NCI-H510A (cell line): ENCODE data around the gene GH1.
"Not testable (repeated sequence)": the region's sequence is repeated elsewhere in the genome, so short reads cannot be mapped to it uniquely, and the experiment has no call there.

Source experiments
- DNase-seq: peaks from one replicate; lab custom pipeline; 2025; lab: John Stamatoyannopoulos, UW

The GH1 gene

GRCh38 chr17:63918789-63919305 lies at the start of gene GH1:
GH1 (minus strand) TSS chr17:63918839; CDS start chr17:63918776, 63 bp downstream.
- DNase-seq: not testable (repeated sequence)

GRCh38 chr17:63967953-63968352 lies 49.3 kb upstream of the GH1 start:
- DNase-seq: no peak

DNA sequence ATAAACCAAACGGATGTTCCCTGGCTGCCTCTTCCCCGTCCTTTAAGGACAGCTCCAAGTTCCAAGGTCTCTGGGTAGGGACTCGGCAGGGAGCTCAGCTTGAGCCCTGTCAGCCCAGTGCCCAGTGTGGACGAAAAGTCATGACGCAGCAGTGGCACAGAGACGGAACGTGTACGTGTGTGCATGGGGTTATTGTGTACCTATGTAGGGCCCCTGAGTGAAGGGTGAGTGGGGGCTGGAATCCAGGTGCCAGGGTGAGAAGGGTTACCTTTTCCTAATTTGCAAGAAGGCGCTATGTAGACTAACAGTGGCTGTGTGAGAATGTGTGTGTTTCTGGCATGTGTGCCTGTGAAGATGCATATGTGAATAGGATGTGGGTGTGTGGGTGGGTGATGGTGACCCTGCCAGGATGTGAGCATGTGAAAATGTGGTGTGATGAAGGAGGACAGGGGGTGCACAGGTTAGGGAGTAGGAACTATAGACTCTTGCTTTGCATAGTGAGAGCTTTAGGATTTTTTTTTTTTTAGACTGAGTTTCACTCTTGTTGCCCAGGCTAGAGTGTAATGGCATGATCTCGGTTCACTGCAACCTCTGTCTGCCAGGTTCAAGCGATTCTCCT lies 48.1 kb upstream of the GH1 start:
- DNase-seq: no peak

DNA sequence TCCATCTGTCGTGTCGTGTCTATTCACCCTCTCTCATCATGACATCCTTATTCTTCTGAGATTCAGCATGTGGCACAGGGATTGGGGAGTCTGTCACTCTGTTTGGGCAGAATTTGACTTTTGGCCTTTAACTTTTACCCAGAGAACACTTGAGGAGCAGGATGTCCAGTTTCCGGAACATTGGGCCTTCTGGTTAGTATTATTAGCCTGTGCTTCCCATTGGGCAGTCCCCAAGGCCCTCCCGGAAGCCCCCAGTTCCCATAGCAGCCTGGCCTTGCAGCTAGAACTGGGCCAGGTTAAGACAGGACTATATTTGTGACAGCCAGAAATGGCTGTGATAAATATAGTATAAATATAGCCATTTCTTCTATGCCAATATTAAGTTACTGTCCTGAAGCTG lies 44.5 kb upstream of the GH1 start:
- DNase-seq: no peak

DNA sequence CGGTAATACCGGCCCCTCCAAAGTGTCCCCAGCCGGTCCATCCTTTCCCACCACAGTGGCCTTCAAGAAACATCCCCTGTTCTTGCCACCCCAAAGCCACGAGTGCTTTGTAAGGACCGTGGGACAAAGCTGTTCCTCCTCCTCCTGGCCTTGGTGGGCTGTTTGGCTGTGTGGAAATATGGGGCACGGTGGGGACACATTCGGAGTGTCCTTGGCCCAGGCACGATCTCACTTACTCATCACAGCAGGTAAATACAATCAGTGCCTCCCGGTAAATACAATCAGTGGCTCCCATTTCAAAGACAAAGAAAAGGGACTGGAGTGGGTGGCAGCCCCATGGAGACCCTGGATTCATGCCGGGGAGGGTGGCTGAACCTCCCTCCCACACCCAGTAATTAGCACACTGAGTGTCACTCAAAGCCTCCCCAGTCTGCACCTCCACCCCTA lies 43.7 kb upstream of the GH1 start:
- no peak for DNase-seq

- no peak for DNase-seq
Observed at GRCh38 chr17:63961355-63962212, 42.9 kb upstream of the GH1 start.

- no peak for DNase-seq
Observed at GRCh38 chr17:63960430-63960829, 41.8 kb upstream of the GH1 start.

GRCh38 chr17:63960006-63960405 lies 41.4 kb upstream of the GH1 start:
- DNase-seq: no peak

- no peak for DNase-seq
Observed at GRCh38 chr17:63956296-63956920, 37.8 kb upstream of the GH1 start.

- DNase-seq: no peak
Observed at GRCh38 chr17:63955791-63956190, 37.2 kb upstream of the GH1 start.

- no peak for DNase-seq
Observed at GRCh38 chr17:63955232-63955631, 36.6 kb upstream of the GH1 start.

DNA sequence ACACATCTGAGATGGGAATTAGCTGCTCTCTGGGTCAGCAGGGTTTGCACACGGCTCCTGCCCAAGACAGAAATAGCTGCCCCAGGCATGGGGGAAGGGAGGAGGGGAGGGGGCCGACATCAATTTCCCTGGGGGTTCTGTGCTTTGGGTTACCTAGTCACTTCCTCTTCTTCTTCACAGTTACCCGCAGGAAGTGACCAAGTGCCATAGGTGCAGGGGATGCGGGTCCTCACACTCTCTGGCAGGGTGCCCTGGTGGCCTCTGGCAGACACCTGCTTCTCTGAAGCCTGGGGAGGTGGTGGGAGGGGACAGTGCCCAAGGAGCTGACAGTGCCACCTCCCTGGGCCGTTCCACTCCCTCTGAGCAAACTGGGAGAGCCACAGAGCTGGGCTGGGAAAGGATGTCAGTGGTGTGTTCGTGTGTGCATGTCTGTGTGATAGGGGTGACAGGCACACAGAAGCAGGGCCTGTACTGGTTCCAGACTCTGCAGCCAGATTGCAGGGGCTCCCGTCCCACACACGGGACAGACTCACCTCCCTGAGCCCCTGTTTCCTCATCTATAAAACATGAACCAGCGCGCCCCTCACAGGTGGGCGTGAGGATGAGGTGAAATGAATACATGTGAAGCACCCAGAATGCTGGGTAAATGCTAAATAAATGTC lies 35.9 kb upstream of the GH1 start:
- DNase-seq: peak; percentile 87

DNA sequence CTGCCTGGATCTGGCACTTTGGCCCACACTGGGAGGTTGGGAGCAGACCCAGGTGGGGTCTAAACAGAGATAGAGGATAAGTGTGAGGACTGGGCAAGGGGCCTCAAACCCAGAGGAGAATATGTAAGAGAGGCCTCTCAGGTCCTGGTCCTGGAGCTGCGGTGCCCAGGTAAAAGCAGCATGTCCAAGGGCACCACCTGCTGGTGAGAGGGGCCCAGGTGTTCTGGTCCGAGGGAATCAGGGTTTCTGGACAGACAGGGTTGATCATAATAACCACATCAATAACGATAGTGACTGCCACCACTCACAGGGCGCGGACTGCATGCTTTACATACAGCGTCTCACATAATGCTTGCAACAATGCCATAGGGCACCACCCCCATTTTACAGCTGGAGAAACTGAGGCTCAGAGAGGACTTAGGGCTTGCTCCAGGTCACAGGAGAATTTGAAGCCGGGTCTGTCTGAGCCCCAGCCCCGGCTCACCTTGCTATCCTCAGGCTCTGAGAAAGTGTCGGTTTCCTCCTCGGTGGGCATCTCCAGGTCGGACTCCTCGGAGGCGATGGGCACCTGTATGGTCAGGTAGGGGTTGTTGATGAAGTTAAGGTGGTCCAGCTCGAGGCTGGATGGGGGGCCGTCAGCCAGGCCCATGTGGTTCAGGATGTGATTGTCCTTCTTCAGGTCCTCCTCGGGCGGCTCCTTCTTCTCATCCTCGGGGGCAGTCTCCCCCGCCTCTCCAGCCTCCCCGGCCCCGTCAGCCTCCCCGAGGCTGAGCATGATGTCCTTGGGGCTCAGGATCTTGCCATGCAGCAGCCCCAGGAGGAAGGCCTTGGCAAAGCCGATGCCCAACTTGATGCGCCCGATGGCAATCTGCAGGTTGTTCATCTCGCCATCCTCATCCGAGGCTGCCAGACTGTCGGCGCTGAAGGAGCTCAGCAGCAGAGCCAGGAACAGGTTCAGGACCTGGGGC lies 32.6 kb upstream of the GH1 start:
- peak; percentile 47 for DNase-seq

GRCh38 chr17:63949576-63950250 lies 31.1 kb upstream of the GH1 start:
- no peak for DNase-seq

DNA sequence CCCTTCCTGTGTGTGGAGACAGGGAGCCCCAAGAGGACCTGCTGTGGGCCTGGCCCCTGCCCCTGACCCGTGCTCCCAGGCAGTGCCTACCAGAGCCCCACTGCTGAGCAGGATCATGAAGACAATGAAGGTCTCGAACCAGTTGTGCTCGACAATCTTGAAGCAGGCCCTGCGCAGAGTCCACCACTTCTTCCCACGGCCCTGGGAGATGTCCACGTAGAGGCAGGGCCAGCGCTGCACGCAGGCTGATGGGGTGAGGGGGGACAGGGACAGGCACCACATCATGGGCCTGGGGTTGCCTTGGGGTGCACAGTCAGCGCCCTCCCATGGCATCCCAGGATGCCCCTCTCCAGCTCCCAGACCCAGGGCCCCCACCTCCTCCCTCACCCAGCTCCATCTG lies 29.9 kb upstream of the GH1 start:
- no peak for DNase-seq

GRCh38 chr17:63947711-63948330 lies 29.2 kb upstream of the GH1 start:
- no peak for DNase-seq

- DNase-seq: no peak
Observed at GRCh38 chr17:63946440-63947363, 28.1 kb upstream of the GH1 start.

DNA sequence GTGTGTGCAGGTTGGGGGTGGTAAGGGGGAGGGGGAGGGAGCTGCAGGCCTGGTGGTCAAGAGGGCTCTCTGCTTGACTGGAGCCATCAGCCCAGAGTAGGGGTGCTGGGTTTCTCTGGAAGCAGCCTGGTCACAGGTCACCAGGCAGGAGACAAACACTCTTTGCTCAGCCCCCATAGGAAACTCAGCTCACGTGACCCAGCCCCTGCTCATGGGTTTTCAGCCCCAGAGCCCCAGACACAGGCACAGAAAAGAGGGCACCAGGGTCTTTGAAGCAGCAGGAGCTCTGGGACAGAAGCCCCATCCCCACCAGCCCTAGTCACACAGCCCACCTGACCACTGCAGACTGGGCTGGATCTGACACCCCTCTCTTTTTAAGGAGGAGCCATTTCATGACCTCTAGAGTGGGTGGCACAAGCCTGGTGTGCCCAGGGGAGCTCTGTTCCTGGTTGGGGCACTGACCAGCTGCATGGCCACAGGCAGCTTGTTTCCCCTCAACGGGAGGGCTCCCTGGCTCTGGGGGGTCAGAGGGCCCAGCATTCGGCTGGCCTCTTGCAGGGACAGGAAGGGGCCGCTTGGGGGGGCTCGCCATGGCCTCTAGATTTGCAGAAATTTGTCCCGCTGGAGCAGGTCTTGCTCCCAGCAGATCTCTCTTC lies 27.3 kb upstream of the GH1 start:
- DNase-seq: no peak
